D341Med (cell line): Measurements from ENCODE around the gene ADAMTS13.
"Not testable (repeated sequence)": the region's sequence is repeated elsewhere in the genome, so short reads cannot be mapped to it uniquely, and the experiment has no call there.

Experiments used
- DNase-seq: peaks from one replicate; pipeline ENCODE4 v3.0.0; 2012; ENCODE audit warnings: low spot score

The ADAMTS13 gene

DNA sequence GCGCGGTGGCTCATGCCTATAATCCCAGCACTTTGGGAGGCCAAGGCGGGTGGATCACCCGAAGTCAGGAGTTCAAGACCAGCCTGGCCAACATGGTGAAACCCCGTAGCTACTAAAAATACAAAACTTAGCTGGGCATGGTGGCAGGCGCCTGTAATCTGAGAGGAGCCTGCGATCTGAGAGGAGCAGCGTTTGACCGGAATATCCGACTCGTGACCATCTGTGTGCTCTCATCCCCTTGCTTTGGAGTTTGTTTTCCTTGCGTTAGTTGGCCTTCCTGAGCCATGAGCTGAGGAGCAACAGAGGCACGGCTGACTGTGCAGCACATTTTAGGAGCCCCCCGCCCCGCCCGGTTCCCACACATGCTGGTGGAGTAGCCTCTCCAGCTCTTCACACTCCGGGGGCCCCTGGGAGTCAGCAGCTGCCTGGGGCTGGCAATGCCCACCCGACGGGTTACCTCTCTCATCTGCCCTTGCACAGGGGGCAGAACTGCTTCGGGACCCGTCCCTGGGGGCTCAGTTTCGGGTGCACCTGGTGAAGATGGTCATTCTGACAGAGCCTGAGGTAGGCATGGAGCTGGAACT lies 3.0 kb downstream of the ADAMTS13 start:
- DNase-seq = no peak

DNA sequence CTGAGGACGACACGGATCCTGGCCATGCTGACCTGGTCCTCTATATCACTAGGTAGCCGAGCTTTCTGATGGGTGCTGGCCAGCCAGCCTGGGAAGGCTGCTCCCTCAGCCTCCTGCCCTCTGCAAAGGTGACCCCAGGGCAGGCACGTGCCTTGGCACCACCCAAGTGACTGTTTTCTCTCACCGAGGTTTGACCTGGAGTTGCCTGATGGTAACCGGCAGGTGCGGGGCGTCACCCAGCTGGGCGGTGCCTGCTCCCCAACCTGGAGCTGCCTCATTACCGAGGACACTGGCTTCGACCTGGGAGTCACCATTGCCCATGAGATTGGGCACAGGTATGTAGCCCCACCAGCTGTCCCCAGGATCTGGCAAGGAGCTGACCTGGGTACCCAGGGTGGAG lies 3.8 kb downstream of the ADAMTS13 start:
- DNase-seq = no peak

DNA sequence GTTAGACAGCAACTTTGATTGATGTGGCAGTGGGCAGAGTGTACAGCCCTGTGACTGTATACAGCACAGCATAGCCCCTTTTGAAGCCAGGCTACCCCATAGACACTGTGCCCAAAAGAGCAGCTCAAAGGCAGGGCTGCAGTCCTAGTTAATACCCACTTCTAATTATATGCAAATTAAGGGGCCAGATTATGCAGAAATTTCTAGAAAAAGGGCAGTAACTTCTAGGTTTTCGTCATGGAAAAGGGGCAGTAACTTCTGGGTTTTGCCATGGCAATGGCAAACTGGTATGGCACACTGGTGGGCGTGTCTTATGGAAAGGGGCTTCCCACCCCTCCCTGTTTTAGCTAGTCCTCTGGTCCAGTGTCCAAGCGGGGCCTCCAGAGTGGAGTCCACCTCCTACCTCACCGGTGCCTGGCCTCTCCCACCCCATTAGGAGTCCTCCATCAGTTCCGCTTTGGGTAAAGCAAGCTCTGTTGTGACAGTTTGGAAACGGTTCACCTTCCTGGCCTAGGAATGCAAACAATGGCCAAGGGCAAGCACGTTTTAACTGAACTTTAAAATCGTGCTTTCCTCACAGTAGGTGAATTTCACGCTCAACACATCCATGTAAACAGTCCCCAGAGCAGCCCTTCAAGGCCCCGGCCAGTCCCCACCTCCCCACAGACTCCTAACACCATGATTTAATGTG lies 5.6 kb downstream of the ADAMTS13 start:
- DNase-seq = no peak

DNA sequence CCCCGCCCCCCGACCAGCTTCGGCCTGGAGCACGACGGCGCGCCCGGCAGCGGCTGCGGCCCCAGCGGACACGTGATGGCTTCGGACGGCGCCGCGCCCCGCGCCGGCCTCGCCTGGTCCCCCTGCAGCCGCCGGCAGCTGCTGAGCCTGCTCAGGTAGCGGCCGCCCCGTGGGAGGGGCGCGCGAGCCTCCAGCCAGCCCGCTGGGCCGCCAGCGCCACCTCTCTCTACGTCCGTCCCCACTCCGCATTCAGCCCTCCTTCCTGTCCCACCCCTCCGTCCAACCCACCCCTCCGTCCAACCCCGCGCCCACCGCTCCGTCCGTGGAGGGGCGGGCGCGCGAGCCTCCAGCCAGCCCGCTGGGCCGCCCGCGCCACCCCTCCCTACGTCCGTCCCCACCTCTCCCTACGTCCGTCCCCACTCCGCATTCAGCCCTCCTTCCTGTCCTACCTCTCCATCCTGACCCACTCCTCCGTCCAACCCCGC lies 6.5 kb downstream of the ADAMTS13 start:
- DNase-seq = peak; percentile 65

DNA sequence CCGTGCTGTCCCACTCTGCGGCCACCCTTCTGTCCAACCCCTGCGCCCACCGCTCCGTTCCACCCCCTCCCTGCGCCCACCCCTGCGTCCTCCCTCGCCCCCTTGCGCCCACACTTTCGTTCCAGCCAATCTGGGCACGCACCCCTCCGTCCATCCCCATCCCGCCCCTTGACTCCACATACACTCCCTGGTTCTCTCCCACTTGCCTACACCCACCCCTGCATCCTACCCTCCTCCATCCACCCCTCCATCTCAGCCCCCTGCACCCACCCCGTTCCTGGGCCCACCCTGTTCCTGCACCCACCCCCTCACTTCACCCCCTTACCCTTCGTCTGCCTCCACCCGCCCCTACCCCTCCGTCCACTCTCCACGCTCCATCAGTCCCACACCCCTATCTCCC lies 7.0 kb downstream of the ADAMTS13 start:
- no peak for DNase-seq

DNA sequence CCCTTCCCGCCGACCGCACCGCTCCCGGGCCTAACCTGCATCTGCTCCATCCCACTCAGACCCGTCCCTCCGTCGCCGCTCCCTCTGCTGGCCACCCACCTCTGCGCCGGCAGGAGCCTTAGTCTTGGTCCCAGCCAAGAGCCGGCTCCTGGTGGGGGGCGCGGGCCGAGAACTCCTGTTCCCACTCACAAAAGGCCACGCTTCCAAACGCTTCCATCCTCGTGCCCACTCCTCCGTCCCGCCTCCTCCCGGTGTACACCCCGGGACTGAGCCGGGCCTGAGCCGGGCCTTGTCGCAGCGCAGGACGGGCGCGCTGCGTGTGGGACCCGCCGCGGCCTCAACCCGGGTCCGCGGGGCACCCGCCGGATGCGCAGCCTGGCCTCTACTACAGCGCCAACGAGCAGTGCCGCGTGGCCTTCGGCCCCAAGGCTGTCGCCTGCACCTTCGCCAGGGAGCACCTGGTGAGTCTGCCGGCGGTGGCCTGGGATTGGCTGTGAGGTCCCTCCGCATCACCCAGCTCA lies 7.5 kb downstream of the ADAMTS13 start:
- DNase-seq = peak; percentile 61

DNA sequence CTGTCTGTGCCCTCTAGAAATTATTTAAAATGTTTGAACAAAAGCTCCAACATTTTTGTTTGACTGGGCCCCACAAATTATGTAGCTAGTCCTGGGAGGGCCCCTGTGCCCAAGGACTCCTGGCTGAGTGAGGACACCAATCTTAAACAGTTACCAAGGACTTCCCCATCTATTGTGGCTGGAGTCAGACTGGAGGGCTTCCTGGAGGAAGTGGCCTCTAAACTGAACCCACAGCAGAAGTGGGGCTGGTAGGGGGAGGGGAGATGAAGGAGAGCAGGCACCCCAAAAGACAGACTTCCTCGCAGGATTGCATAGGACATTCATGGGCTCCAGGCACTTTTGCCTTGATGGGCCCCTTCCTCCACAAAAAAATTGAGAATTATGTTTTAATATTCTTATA lies 8.1 kb downstream of the ADAMTS13 start:
- DNase-seq = no peak

DNA sequence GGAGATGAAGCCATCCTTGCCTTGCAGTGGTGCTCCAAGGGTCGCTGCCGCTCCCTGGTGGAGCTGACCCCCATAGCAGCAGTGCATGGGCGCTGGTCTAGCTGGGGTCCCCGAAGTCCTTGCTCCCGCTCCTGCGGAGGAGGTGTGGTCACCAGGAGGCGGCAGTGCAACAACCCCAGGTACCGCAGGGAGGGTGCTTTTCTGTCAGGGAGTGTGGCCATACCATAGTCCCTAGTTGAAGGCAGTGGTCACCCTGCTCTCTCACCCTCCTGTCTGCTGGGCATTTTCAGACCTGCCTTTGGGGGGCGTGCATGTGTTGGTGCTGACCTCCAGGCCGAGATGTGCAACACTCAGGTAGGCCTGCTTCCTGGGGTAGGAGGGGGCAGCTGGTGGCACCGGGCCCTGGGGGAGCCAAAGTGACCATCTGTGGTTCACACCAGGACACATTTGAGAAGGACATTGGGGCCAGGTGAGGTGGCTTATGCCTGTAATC lies 11.2 kb downstream of the ADAMTS13 start:
- no peak for DNase-seq

DNA sequence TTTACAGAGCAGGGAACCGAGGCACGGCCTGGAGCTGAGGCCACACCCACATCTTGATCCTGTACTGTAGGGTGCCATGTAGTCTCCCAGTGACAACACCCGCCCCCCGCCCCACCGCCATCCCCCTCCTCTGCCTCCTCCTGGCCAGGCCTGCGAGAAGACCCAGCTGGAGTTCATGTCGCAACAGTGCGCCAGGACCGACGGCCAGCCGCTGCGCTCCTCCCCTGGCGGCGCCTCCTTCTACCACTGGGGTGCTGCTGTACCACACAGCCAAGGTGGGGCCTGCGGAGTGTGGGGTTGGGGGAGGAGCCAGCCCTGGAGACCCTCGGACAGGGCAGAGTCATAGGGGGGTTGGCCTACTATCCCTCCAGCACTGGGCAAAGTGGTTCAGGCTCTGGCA lies 14.5 kb downstream of the ADAMTS13 start:
- no peak for DNase-seq

DNA sequence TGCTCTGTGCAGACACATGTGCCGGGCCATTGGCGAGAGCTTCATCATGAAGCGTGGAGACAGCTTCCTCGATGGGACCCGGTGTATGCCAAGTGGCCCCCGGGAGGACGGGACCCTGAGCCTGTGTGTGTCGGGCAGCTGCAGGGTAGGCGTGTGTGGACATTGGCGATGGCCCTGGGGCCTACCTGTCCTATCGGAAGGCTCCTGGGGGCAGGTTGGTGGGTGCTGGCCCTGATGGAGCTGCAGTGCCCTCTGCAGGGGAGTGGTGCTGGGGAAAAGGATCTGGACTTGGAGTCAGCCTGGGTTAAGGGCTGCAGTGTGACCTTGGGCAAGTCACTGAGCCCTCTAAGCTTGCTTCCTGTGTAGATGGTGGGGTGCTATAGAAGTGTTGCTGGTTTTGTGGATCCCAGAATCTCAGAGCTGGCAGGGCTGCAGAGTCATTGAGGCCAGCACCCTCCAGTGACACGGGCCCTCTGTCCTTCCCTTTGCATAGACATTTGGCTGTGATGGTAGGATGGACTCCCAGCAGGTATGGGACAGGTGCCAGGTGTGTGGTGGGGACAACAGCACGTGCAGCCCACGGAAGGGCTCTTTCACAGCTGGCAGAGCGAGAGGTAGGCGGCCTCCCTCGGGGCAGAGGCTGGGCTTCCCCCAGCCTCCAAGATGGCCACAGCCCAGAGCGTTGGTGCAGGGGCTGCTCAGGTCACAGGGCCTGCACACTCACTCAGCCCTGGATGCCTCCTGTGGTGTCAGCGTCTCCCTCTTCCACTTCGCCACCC lies 15.8 kb downstream of the ADAMTS13 start:
- peak; percentile 54 for DNase-seq

DNA sequence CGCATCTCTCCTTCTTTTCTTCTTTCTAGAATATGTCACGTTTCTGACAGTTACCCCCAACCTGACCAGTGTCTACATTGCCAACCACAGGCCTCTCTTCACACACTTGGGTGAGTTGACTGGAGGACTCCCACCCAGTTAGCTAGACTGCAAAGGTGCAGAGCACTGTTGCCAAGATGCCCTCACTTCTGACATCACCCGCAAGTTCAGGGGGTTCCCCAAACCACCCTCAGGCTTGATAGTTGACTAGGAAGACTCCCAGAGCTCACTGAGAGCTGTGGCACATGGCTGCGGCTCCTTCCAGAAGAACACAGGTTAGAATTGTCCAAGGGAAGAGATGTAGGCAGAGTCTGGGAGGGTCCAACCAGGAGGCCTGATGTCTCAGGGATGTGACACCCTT lies 17.2 kb downstream of the ADAMTS13 start:
- no peak for DNase-seq

DNA sequence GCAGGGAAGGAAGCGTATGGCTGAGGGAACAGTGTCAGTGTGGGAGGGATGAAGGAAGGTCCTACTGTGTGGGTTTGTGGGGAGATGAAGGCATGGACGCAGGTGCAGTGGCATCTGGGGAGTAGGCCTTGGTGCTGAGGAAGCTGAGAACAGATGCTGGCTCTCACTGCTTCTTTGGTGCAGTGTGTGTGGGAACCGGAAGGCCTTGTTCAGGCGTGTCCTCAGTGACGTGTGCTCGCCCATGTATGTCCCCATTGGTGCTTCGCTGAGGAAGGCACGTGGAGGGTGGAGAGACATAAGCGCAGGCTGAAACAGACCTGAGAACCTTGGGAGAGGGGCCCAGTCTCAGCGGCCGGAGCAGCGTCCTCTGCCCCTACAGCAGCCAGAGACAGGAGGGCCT lies 18.7 kb downstream of the ADAMTS13 start:
- DNase-seq = no peak

DNA sequence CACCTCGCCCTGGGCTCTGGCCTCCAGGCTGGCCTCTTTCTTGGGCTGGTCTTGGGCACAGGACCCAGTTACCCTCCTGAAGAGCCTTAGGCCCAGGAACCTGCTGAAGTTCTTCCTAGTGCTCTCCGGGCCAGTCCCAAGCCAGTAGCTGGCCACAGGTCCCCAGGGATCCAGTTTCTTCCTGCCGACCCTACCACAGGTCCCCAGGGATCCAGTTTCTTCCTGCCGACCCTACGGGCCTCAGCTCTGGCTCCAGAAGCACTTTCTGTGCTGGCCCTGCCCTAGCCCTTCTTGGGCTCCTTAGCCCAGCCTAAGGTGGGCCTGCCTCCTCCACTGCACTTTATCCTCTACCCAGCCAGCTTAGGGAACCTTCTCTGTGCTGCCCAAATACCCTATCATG lies 19.4 kb downstream of the ADAMTS13 start:
- no peak for DNase-seq

DNA sequence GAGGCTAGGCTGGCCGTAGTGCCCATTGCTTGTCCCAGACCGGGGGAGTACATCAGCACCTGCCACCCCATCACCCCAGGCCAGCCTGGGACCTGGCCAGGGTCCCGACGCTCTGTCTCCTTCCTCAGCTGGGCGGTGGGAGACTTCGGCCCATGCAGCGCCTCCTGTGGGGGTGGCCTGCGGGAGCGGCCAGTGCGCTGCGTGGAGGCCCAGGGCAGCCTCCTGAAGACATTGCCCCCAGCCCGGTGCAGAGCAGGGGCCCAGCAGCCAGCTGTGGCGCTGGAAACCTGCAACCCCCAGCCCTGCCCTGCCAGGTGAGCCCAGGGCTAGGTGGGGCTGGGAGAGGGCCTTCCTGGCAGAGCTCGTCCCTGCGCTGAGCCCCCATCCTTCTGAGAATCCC lies 21.1 kb downstream of the ADAMTS13 start:
- DNase-seq = no peak

DNA sequence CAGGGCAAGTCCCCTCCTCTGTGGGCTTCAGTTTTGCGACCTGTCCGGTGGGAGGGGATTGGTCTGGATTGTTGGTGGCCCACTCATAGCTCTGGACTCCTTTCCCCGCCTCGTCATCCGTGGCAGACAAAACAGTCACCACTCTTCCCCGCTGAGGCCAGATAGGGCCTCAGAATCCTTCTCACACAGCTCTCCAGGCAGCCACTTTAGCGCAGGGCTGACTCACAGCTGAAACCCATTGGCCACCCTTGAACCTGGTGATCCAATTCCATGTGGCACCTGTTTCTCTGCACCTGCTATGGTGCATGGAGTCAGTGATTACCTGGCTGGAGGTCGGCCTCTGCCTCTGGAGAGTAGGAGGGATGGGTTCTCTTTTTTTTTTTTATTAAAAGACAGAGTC lies 21.8 kb downstream of the ADAMTS13 start:
- no peak for DNase-seq

DNA sequence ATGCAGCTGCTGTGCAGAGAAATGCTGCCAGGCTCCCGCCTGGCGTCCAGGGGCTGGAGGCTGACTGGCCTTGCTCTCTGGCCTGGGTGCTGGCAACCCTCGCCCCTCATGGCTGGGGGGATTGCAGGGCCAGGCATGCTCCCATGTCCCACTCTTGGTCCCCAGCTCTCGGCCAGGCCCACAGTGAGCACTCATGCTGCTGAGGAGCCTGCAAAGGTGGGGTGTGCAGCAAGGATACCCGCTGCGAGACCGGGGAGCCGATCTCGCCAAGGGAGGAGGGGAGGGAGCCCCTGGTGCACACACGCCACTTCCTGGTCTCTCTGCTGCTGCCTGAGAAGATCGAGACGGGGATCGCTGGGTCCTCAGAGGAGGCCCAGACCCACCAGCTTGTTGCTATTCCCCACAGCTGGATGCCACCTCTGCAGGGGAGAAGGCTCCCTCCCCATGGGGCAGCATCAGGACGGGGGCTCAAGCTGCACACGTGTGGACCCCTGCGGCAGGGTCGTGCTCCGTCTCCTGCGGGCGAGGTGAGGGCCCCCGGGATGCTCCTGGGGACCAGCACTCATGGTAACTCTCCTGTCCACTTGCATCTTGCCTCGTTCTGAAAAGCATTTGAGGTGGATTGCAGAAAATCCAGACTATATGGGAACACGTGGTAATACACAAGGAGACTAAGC lies 23.3 kb downstream of the ADAMTS13 start:
- DNase-seq = no peak

DNA sequence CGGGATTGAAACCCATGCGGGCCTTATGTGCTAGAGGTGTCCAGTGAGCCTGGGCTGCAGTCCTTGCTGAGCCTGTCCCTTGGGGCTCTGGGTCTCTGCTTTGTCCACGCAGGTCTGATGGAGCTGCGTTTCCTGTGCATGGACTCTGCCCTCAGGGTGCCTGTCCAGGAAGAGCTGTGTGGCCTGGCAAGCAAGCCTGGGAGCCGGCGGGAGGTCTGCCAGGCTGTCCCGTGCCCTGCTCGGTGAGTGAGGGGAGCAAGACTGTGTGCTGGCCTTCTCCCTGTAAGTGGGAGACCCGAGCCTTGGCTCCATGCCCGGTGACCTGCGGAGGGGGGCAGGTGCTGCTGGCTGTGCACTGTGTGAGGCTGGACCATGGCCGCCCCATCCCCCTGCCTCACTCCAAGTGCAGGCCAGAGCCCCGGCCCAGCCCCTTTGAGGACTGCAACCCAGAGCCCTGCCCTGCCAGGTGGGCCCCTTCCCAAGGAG lies 26.4 kb downstream of the ADAMTS13 start:
- DNase-seq = no peak

DNA sequence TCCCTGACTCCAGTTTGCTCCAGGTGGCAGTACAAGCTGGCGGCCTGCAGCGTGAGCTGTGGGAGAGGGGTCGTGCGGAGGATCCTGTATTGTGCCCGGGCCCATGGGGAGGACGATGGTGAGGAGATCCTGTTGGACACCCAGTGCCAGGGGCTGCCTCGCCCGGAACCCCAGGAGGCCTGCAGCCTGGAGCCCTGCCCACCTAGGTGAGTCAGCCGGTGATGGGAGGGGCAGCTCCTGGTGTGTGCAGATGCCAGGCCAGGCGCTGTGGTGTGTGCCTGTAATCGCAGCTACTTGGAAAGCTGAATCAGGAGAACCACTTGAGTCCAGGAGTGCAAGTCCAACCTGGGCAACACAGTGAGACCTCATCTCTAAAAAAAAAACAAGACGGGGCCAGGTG lies 27.6 kb downstream of the ADAMTS13 start:
- DNase-seq = no peak

DNA sequence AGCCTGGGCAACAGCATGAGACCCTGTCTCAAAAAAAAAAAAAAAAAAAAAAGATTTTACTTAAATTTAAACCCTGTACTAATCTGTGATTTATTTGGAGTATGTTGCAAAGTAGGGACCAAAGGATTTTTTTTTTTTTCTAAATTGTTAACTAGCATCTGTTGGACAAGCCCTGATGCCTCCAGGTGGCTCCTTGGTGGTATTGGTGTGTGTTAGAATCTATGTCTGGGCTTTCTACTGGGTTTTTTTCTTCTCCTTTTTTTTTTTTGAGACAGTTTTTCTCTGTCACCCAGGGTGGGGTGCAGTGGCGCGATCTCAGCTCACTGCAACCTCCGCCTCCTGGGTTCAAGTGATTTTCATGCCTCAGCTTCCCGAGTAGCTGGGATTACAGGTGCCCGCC lies 29.7 kb downstream of the ADAMTS13 start:
- not testable (repeated sequence) for DNase-seq

DNA sequence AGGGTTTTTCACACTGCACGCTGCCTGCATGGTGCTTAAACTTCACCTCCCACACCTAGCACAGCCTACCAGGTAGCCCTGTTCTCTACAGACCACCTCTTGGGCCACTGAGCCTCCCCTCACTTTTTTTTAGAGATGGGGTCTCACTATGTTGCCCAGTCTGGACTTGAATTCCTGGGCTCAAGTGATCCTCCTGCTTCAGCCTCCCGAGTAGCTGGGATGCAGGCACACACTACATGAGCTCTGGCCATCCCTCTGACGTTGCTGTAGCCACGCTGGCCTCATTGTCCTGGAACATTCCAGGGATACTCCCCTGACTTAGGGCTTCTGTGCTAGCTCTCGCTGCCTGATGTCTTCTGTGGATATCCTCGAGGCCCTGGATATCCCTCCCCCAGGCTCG lies 30.4 kb downstream of the ADAMTS13 start:
- DNase-seq = no peak

DNA sequence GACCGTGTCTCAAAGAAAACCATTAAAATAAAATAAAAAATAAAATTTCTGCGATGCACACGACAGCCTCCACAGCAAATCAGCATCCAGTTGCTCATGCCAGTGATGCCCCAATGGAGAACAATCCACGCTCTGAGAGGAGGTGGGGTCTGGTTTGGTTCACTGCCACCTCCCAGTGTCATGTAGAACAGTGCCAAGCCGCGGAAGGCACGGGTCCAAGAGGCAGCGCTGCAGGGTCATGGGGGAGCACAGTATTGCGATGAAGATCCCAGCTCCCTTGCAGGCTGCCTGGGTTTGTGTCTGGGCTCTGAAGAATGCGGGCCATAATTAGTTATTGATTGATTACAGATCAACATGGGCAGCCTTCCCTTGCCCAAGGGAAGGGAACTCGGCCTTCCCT lies 31.5 kb downstream of the ADAMTS13 start:
- no peak for DNase-seq

DNA sequence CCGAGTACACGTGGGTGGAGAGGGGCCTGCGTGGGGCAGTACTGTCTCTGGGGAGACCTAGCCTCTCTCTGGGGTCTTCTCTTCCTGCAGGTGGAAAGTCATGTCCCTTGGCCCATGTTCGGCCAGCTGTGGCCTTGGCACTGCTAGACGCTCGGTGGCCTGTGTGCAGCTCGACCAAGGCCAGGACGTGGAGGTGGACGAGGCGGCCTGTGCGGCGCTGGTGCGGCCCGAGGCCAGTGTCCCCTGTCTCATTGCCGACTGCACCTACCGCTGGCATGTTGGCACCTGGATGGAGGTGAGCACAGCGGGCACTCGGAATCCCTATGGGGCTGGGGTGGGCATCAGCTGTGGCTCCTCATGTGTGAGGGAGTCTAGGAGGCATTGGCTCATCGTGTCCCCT lies 32.2 kb downstream of the ADAMTS13 start:
- DNase-seq = no peak
